Effector memory CD4-positive, alpha-beta T cell (primary cell): ENCODE results near the gene MTA3.

Source experiments
- DNase-seq, 3 donors: peaks; one replicate each; pipeline ENCODE4 v3.0.0-alpha.2; 2020
- H3K27ac ChIP-seq: 2 replicates; pipeline ENCODE4 v1.7.0; 2013; ENCODE audit warnings: mild to moderate bottlenecking, low read length, moderate library complexity; ENCODE audit not compliant: insufficient read depth, poor library complexity, severe bottlenecking
- H3K27me3 ChIP-seq: replicated peaks from 2 replicates; pipeline ENCODE4 v1.7.0; 2013; ENCODE audit warnings: mild to moderate bottlenecking, low read length; ENCODE audit not compliant: insufficient read depth, control insufficient read depth, poor library complexity, severe bottlenecking
- H3K36me3 ChIP-seq: 2 replicates; pipeline ENCODE4 v1.7.0; 2013; ENCODE audit warnings: mild to moderate bottlenecking, low read length, moderate library complexity; ENCODE audit not compliant: control insufficient read depth, insufficient read depth
- H3K4me1 ChIP-seq: 2 replicates; pipeline ENCODE4 v1.7.0; 2013; ENCODE audit warnings: low read length, mild to moderate bottlenecking; ENCODE audit not compliant: control insufficient read depth, insufficient read depth, poor library complexity, severe bottlenecking
- H3K4me3 ChIP-seq: 2 replicates; pipeline ENCODE4 v1.7.0; 2013; ENCODE audit warnings: low read length, low read depth, mild to moderate bottlenecking; ENCODE audit not compliant: insufficient read depth, poor library complexity, severe bottlenecking
- H3K9me3 ChIP-seq: 2 replicates; pipeline ENCODE4 v1.7.0; 2013; ENCODE audit warnings: mild to moderate bottlenecking, low read length, moderate library complexity; ENCODE audit not compliant: control insufficient read depth

The MTA3 gene

GRCh38 chr2:42796427-42797248 lies 228.2 kb downstream of the MTA3 start:
- Histone ChIP-seq H3K27me3 (peaks cover 15% of the 10 kb centered on the region), H3K27ac (no peak overlapping the region), H3K9me3 (no peaks in the 10 kb centered on the region), H3K36me3 (no peaks in the 10 kb centered on the region), H3K4me3 (no peak overlapping the region), H3K4me1 (peaks cover 13% of the 10 kb centered on the region)
- DNase-seq = no peak

- no peaks in the 10 kb centered on the region for H3K9me3 ChIP-seq
- no peak overlapping the region for H3K4me3 ChIP-seq
- no peak for DNase-seq
- no peaks in the 10 kb centered on the region for H3K36me3 ChIP-seq
- H3K4me1 ChIP-seq = peaks cover 9% of the 10 kb centered on the region
- H3K27ac ChIP-seq = no peak overlapping the region
- peaks cover 15% of the 10 kb centered on the region for H3K27me3 ChIP-seq
Measured at GRCh38 chr2:42797281-42797680, 228.8 kb downstream of the MTA3 start.

- no peak overlapping the region for H3K27ac ChIP-seq
- H3K4me3 ChIP-seq = no peak overlapping the region
Measured at GRCh38 chr2:42799881-42800280, 231.4 kb downstream of the MTA3 start.

GRCh38 chr2:42800461-42800962 lies 232.1 kb downstream of the MTA3 start:
- H3K27me3 ChIP-seq = no peaks in the 10 kb centered on the region
- no peaks in the 10 kb centered on the region for H3K36me3 ChIP-seq
- H3K27ac ChIP-seq = no peak overlapping the region
- H3K9me3 ChIP-seq = no peaks in the 10 kb centered on the region
- DNase-seq = no peak
- no peak overlapping the region for H3K4me3 ChIP-seq
- H3K4me1 ChIP-seq = no peaks in the 10 kb centered on the region

More at GRCh38 chr2:42799881-42800280, 231.4 kb downstream of the MTA3 start:
- DNase-seq = no peak
- Histone ChIP-seq H3K4me1 (no peaks in the 10 kb centered on the region), H3K9me3 (no peaks in the 10 kb centered on the region), H3K27me3 (no peaks in the 10 kb centered on the region), H3K36me3 (no peaks in the 10 kb centered on the region)

- H3K4me3 ChIP-seq = no peak overlapping the region
- no peak for DNase-seq
- no peaks in the 10 kb centered on the region for H3K9me3 ChIP-seq
- H3K27ac ChIP-seq = no peak overlapping the region
- H3K4me1 ChIP-seq = no peaks in the 10 kb centered on the region
- no peaks in the 10 kb centered on the region for H3K36me3 ChIP-seq
- no peaks in the 10 kb centered on the region for H3K27me3 ChIP-seq
Measured at GRCh38 chr2:42800981-42801380, 232.5 kb downstream of the MTA3 start.

- H3K27ac ChIP-seq = no peak overlapping the region
- DNase-seq = no peak
- H3K4me3 ChIP-seq = no peak overlapping the region
- H3K27me3 ChIP-seq = no peaks in the 10 kb centered on the region
- H3K4me1 ChIP-seq = no peaks in the 10 kb centered on the region
- H3K9me3 ChIP-seq = no peaks in the 10 kb centered on the region
- no peaks in the 10 kb centered on the region for H3K36me3 ChIP-seq
Measured at GRCh38 chr2:42801381-42801780, 232.9 kb downstream of the MTA3 start.

GRCh38 chr2:42802150-42802549 lies 233.7 kb downstream of the MTA3 start:
- H3K4me1 ChIP-seq = no peaks in the 10 kb centered on the region
- no peak for DNase-seq
- H3K4me3 ChIP-seq = no peak overlapping the region
- no peaks in the 10 kb centered on the region for H3K27me3 ChIP-seq
- H3K9me3 ChIP-seq = no peaks in the 10 kb centered on the region
- no peaks in the 10 kb centered on the region for H3K36me3 ChIP-seq
- H3K27ac ChIP-seq = no peak overlapping the region

GRCh38 chr2:42804338-42804737 lies 235.9 kb downstream of the MTA3 start:
- Histone ChIP-seq H3K4me1 (no peaks in the 10 kb centered on the region), H3K27ac (no peak overlapping the region), H3K27me3 (no peaks in the 10 kb centered on the region), H3K9me3 (no peaks in the 10 kb centered on the region), H3K36me3 (no peaks in the 10 kb centered on the region), H3K4me3 (no peak overlapping the region)
- no peak for DNase-seq

GRCh38 chr2:42804891-42805290 lies 236.5 kb downstream of the MTA3 start:
- H3K27me3 ChIP-seq = no peaks in the 10 kb centered on the region
- no peaks in the 10 kb centered on the region for H3K9me3 ChIP-seq
- H3K27ac ChIP-seq = no peak overlapping the region
- H3K4me3 ChIP-seq = no peak overlapping the region
- DNase-seq = no peak
- no peaks in the 10 kb centered on the region for H3K36me3 ChIP-seq
- H3K4me1 ChIP-seq = no peaks in the 10 kb centered on the region
